DMS53 treated with DMSO at 0.1 percent for 48 hours (cell line): Measurements from ENCODE around the gene P2RY2.

Experiments
- DNase-seq: peaks from one replicate; lab custom pipeline; 2025; ENCODE audit not compliant: unreplicated experiment; lab: John Stamatoyannopoulos, UW

Gene P2RY2

GRCh38 chr11:73241300-73241699, 23.2 kb downstream of the P2RY2 start:
- DNase-seq: no peak

DNA sequence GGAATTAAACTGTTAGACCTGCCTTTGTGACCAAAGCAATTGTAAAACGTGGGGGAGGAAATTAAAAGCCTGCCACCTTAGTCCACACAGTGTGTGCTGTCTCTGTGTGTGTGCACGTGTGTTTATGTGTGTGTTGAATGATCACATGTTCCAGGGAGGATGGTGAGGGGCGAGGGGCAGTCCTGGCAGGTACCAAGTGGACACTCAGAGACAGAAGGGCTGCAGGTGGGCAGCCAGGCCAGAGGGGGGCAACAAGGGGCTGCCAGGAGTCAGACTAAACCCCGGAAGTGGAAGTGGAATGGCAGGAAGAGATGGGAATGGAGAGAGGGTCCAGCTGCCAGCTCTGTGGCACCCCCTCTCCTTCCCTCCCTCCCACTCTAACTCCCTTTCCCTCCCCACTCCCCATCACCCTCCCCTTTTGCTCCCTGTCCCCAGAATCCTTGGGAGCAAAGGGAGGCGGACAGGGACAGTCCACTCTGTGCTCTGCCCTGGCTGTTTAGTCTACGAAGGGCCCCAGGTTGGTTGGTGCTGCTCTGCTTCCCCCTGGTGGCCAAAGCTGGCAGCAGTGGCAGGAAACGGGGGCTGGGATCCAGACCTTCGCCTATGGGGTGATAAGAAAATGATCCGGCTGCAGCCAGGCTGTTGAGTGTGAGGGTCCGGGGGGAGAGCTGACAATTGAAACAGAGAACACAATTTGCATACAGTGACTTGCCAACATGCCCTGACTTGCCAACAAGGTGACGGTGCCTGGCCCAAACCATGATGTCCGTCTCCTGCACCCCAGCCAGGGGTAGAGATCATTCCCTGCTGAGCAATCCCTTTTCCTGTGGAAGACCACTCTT, 24.4 kb downstream of the P2RY2 start:
- peak; percentile 85 for DNase-seq

DNA sequence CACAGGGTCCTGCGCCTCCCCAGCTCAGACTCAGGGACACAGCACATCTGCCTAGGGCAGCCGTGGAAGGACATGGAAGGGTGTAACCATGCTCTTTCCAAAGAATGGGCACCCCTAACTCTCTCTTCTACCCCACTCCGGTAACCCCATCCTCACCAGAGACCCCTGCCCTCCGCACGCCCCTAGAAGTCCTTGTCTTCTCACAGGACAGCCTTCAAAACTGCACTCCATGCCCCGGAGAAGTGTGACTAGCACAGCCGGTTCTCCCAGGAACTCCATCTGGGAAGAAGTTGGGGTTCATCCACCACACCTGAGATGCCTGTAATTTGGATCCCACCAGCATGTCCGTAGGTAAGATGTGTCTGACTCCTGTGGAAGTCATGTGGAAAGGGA, 25.0 kb downstream of the P2RY2 start:
- no peak for DNase-seq

- no peak for DNase-seq
Observed at GRCh38 chr11:73244589-73245240, 26.6 kb downstream of the P2RY2 start.

GRCh38 chr11:73245461-73245860, 27.4 kb downstream of the P2RY2 start:
- no peak for DNase-seq

GRCh38 chr11:73246303-73246702, 28.2 kb downstream of the P2RY2 start:
- DNase-seq: no peak

DNA sequence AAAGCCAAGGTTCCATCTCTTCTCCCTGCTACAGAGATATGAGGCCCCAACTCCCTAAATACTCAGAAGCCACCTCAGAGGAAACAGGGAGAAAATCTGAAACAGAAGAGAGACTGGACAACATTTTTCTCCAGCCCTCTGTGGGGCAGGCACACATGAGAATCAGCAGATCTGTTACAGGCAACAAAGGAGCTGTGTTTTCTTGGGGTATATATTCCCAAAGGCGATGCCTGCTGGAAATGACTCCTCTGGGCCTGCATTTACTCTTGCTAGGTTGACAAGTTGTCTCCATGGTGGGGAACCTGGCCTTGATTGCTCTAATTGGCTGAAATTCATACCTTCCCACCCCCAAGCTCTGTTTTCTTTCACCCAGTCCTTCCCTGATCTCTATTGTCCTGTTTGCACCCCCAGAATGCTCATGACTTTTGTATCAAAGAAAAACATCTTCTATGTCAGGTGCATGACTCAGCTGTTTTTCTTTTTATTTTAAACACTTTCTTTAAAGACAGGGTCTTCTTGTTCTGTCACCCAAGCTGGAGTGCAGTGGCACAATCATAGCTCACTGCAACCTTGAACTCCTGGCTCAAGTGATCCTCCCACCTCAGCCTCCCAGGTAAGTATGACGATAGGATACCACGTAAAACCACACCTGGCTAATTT, 30.6 kb downstream of the P2RY2 start:
- DNase-seq: no peak

DNA sequence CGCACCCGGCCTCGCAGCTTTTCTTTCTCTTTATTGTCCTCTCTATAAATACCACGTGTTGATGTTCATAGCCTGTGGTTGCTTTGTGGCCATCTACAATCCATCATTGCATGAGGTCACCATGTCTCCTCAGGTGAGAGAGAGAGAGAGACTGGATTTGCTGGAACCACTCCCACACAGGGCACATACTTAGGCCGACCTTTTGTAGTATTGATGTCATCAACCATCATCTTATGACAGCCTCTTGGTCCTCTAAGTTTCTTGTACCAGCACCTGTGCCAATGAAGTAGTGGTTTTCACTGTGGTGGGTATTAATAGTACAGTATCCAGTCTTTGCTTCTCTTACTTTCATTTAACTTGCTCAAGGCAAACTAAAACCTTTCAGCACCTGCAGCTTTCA, 31.2 kb downstream of the P2RY2 start:
- peak; percentile 13 for DNase-seq

DNA sequence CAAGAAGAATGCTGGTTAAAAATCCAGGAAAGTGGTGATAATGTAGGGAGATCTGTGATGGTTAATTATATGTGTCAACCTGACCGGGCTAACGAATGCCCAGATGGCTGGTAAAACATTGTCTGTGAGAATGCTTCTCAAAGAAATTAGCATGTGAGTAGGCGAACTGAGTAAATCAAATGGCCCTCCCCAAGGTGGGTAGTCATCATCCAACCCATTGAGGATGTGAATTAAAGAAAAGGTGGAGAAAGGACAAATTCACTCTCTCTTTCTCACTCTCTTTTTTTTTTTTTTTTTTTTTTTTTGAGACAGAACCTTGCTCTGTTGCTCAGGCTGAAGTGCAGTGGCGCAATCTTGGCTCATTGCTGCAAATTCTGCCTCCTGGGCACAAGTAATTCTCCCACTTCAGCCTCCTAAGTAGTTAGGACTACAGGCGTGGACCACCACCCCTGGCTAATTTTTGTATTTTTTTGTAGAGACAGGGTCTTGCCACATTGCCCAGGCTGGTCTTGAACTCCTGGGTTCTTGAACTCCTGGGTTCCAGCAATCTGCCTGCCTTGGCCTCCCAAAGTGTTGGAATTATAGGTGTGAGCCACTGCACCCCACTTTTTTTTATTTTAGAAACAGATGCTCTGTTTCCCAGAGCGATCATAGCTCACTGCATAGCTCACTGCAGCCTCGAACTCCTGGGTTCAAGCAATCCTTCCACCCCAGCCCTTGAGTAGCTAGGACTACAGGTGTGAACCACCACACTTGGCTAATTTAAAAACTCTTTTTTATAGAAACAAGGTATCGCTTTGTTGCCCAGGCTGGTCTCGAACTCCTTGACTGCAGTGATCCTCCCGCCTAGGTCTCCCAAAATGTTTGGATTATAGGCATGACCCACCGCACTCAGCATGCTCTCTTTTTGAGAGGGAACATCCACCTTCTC, 32.0 kb downstream of the P2RY2 start:
- DNase-seq: no peak

- peak; percentile 92 for DNase-seq
Observed at GRCh38 chr11:73252577-73253191, 34.6 kb downstream of the P2RY2 start.

- no peak for DNase-seq
Observed at GRCh38 chr11:73257342-73258103, 39.4 kb downstream of the P2RY2 start.

DNA sequence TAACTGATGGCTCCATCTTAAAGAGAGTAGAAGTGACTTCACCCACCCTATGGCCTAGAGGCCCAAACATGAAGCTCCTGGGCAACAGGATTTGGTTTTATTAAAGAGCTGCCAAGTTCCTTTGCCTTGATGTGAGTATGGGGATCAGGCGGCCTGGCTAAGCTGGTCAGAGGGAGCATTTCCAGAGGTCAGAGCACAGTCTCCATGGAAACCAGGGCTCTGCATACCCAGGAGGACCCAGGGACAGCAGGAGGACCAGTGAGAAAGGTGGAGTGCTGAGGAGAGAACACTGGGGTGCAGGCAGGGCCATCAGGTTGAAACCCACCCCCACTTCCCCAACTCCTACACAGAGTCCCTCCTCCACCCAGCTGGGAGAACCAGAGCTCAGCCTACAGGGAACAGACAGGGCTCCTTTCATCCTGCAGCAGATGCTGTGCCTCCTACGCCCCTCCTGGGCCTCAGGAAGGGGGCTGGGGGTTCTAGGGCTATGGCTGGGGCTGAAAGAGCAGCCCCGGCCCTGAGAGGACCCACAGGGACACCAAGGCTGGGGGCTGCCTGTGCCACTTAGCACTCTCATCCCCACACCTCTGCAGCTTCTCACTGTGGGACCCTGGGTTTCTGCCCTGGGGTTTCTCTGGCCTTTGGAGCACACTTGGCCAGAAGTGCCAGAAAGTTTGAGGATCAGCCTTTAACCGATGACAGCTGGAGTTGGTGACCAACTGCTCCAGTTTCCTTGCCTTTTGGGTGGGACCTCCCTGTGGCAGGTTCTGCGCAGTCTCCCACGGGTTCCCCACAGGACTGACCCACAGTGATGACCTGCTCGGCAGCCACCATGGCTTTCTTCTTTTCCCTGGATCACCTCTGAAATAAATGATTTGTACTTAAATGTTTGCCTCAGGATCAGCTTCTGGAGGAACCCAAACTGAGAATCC, 40.3 kb downstream of the P2RY2 start:
- DNase-seq: no peak

- no peak for DNase-seq
Observed at GRCh38 chr11:73259406-73260126, 41.5 kb downstream of the P2RY2 start.

GRCh38 chr11:73260127-73260457, 42.0 kb downstream of the P2RY2 start:
- DNase-seq: no peak

GRCh38 chr11:73262851-73263495, 44.9 kb downstream of the P2RY2 start:
- DNase-seq: no peak

DNA sequence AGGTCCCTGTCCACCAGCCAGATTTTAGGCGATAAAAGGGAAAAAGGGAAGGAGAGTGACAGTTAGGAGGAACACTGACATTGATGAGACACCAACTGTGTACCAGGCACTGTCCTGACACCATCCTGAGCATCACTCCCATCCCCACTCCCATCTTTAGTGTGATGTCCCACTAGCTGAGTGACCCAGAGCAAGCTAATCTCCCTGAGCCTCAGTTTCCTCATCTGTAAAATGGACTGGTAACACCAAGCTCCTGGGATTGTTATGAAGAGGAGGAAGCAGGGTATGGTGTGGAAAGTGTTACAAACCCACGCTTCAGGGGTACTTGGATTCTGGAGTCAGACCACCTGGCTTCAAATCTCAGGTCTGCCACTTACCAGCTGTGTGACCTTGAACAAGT, 45.6 kb downstream of the P2RY2 start:
- no peak for DNase-seq

- DNase-seq: no peak
Observed at GRCh38 chr11:73265278-73265810, 47.3 kb downstream of the P2RY2 start.
